ENCODE measurements around the gene LZTS2. TPM values are rescaled to one million over a fixed set of nuclear protein-coding genes. Genes with fewer than 3 reads are reported as not detected.
A peak's percentile ranks its signal among the peaks of the same experiment; 100 is the strongest.
"Not testable (repeated sequence)": the region's sequence is repeated elsewhere in the genome, so short reads cannot be mapped to it uniquely, and the experiment has no call there.

Gene LZTS2
- total RNA-seq, 2 donors from 2014 or later, result 40.0 to 71.0 TPM

DNA sequence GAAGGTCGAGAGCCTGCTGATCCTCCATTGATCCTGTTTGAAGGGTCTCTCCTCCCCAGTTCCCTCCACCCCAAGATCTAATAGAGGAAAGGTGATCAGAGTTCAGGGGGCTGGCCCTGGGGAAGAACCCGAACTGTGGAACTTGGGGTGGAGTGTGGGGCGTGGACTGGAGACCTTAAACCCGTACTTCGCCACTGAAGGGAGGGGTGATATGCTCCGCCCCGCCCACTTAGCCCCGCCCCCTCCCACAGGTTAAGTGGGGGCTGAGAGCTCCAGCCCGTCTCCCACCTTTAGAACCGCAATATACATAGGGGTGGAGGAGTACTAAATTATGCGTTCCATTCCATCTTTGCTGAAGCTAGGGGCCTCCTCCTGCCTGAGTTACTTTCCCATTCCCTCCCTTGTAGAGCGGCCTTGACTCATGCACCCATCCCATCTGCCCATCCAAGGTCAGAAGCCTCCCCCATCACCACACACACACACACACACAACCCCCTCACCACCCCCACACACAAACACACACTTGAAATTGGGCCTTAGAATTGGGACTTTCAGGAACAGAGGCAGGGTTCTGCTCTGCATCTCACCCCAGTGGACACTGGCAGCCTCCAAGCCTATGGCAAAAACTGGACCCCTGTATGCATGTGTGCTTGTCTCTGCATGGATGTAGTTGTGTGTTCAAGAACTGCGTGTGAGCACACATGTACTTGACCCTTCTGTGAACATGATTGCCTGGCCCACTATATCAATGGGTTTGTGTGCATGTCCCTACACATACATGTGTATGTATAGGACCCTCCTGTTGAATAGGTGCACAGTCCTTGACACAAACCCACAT lies 29.3 kb upstream of the LZTS2 start:
- H3K9me3 ChIP-seq, result no peaks in the 10 kb centered on the region
- no peaks in the 10 kb centered on the region for H3K36me3 ChIP-seq
- no peak overlapping the region for H3K27ac ChIP-seq
- TF ChIP-seq, protein P1, sequence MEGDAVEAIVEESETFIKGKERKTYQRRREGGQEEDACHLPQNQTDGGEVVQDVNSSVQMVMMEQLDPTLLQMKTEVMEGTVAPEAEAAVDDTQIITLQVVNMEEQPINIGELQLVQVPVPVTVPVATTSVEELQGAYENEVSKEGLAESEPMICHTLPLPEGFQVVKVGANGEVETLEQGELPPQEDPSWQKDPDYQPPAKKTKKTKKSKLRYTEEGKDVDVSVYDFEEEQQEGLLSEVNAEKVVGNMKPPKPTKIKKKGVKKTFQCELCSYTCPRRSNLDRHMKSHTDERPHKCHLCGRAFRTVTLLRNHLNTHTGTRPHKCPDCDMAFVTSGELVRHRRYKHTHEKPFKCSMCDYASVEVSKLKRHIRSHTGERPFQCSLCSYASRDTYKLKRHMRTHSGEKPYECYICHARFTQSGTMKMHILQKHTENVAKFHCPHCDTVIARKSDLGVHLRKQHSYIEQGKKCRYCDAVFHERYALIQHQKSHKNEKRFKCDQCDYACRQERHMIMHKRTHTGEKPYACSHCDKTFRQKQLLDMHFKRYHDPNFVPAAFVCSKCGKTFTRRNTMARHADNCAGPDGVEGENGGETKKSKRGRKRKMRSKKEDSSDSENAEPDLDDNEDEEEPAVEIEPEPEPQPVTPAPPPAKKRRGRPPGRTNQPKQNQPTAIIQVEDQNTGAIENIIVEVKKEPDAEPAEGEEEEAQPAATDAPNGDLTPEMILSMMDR (IDR thresholded peaks at IDR 0.05), result no peak
- peak; percentile 46 for DNase-seq (ENCODE audit: low spot score)
- no peaks in the 10 kb centered on the region for H3K27me3 ChIP-seq
- peaks cover 0 to 15% of the 10 kb centered on the region in 2 donors for H3K4me1 ChIP-seq
- peak overlapping the region; percentile 45 to 62 for H3K4me3 ChIP-seq

DNA sequence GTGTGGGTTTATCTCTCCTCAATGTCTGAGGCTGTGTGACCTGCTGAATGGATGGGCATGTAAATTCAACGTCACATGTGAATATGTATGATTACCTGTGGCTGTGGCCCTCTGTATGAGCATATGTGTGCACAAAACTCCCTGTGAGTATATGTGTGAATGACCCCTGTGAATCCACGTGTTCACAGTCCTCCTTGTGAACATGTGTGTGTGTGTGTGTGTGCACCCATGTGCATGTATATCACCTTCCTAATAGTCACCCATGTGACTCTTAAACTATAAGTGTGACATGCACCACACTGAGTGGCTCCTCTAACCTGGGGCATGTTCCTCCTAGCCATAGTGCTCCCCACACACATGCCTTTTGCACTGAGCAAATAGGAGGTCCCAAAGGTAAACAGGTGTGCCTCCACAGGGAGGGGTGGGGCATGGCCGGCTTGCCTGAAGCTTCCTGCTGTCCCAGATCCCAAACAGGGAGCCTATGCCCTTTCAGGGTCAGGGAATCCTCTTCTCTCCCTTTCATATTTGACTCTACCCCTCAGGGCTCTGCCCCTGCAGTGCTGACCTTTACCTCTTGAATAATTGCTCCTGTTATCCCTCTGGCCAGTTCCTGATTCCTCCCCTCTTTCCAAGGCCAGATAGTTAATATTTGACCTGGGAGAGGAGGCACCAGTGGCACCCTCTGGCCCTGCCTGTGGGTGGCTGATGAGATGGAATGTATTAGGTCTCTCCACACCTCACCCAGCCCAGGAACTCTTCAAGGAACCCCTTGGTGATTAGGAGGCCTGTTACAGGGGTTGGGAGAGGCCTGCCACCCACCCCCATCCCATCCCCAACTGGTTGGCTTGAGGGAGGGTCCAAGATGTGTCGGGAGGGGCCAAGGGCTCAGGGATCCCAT lies 28.4 kb upstream of the LZTS2 start:
- no peaks in the 10 kb centered on the region for H3K36me3 ChIP-seq
- TF ChIP-seq, protein P1 (IDR thresholded peaks at IDR 0.05), result no peak
- H3K27me3 ChIP-seq, result no peaks in the 10 kb centered on the region

DNA sequence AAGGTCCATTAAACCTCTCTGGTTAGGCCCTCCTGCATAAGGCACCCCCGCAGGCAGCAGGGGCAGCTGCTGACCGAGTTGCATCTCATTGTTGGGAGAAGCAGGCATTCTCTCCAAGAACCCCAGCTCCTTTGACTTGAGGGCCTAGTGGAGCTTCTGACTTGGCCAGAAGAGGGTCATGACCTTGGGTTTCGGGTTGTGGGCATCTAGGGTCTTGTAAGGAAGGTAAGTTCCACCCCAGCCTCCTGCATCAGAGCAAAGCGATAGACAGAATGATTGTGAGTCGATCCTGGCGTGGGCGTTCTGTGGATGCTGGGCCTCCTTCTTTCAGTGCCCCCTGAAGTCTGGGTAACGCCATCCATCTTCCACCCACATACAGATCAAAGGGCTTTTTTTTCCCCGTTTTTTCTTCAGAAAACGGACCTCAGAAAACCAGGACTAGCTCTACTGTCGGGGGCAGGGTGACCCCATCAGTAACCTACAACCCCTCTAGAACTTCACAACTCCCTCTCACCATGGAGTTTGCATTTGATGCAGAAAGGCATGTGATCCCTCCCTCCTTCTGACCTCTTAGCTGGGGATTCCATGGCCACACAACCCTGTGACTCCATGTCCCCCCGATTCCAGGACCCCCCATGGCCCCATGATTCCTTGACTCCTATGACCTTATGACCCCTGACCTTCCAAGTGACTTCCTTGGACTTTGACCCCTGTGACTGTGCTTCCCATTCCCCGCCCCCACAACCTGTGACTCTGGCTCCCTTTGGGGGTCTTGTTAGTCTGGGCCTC lies 27.3 kb upstream of the LZTS2 start:
- Histone ChIP-seq H3K4me1 (peaks cover 0 to 15% of the 10 kb centered on the region in 2 donors), H3K4me3 (no peak overlapping the region), H3K9me3 (no peaks in the 10 kb centered on the region), H3K36me3 (no peaks in the 10 kb centered on the region), H3K27ac (no peak overlapping the region), H3K27me3 (no peaks in the 10 kb centered on the region)
- TF ChIP-seq, protein P1 (IDR thresholded peaks at IDR 0.05), result no peak
- peak; percentile 34 for DNase-seq (ENCODE audit: low spot score)

More for the DNA sequence above, 28.4 kb upstream of the LZTS2 start:
- peak; percentile 54 for DNase-seq (ENCODE audit: low spot score)
- no peaks in the 10 kb centered on the region for H3K9me3 ChIP-seq
- no peak overlapping the region for H3K27ac ChIP-seq
- H3K4me1 ChIP-seq, result peaks cover 0 to 15% of the 10 kb centered on the region in 2 donors
- H3K4me3 ChIP-seq, result no peak overlapping the region

DNA sequence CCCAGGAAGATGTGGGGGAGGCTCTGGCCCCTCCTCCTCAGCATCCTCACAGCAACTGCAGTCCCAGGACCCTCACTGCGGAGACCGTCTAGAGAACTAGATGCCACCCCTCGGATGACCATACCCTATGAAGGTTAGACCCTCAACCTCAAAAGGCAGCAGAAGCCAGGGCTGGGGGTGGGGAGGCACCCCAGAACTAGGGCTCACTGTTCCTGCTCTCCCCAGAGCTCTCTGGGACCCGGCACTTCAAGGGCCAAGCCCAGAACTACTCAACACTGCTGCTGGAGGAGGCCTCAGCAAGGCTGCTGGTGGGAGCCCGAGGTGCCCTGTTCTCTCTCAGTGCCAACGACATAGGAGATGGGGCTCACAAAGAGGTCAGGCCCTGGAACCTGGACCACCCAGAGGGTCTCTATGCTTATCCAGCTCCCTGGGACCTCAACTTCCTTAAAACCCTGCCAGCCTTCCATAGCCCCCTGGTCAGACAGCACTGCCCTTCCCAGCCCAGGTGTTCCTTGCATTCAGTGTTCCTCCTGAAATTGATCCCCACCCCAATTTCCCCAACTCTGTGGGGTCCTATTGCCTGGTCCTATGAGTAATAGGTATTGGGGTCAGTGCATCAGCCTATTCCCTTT lies 26.6 kb upstream of the LZTS2 start:
- DNase-seq (ENCODE audit: low spot score), result peak; percentile 42
- TF ChIP-seq, protein P1 (IDR thresholded peaks at IDR 0.05), result no peak
- Histone ChIP-seq H3K9me3 (no peaks in the 10 kb centered on the region), H3K4me3 (no peak overlapping the region), H3K4me1 (peaks cover 0 to 15% of the 10 kb centered on the region in 2 donors), H3K27ac (no peak overlapping the region), H3K27me3 (no peaks in the 10 kb centered on the region), H3K36me3 (no peaks in the 10 kb centered on the region)

DNA sequence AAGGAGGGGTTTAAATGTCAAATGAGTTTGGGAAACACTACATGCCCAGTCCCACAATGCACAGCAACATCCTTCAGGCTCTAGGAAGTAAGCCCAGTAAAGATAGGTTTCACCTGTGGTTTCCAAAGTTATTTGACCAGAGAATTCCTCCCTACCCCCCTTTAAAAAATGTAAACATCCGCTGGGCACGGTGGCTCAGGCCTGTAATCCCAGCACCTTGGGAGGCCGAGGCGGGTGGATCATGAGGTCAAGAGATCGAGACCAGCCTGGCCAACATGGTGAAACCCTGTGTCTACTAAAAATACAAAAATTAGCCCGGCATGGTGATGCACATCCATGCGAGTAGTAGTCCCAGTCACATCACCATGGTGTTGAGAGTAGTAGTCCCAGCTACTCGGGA lies 24.2 kb upstream of the LZTS2 start:
- not testable (repeated sequence) for H3K36me3 ChIP-seq; H3K9me3 ChIP-seq; DNase-seq (ENCODE audit: low spot score); H3K4me1 ChIP-seq; H3K4me3 ChIP-seq; H3K27ac ChIP-seq; H3K27me3 ChIP-seq
